ENCODE data around the gene WNK2.

The WNK2 gene

GRCh38 chr9:93255494-93255867, 71.5 kb downstream of the WNK2 start (continued):
- TF ChIP-seq SCRT2 (tag by site-specific recombination; IDR thresholded peaks at IDR 0.05) (no peak), ZNF280C (tag by site-specific recombination; IDR thresholded peaks at IDR 0.05) (no peak), ZNF155 (tag by site-specific recombination; IDR thresholded peaks at IDR 0.05) (no peak)

GRCh38 chr9:93255994-93256877, 72.3 kb downstream of the WNK2 start:
- no peak overlapping the region for H3K4me3 ChIP-seq (ENCODE audit: low read depth, low read length)
- ChIA-PET CTCF (interaction anchor here (0.9 kb wide), 1 partner anchor 32 kb away, joined by 4 read pairs; no protein-coding TSS in a partner anchor), POLR2A (no interaction called here)
- peaks cover 0 to 8% of the 10 kb centered on the region in 2 experiments; a peak in 1 of 3 replicates for H3K36me3 ChIP-seq (ENCODE audit: control insufficient read depth in 2 of 2, insufficient read depth in 1 of 2, low read length in 2 of 2)
- no peaks in the 10 kb centered on the region for H3K4me1 ChIP-seq (ENCODE audit: control insufficient read depth, insufficient read depth, low read length)
- TF ChIP-seq GLIS1 (tag by site-specific recombination; IDR thresholded peaks at IDR 0.05) (no peak), ZNF549 (tag by site-specific recombination; IDR thresholded peaks at IDR 0.05) (no peak), ZNF169 (tag by site-specific recombination; IDR thresholded peaks at IDR 0.05) (no peak), KLF8 (tag by site-specific recombination; IDR thresholded peaks at IDR 0.05) (no peak), ZNF555 (tag by site-specific recombination; conservative IDR thresholded peaks at IDR 0.05) (no peak), ZNF580 (tag by site-specific recombination; IDR thresholded peaks at IDR 0.05) (no peak), ZNF747 (tag by site-specific recombination; IDR thresholded peaks at IDR 0.05) (no peak), PRDM2 (tag by site-specific recombination; IDR thresholded peaks at IDR 0.05; ENCODE audit: borderline replicate concordance) (no peak), BCL11B (tag by site-specific recombination; IDR thresholded peaks at IDR 0.05; ENCODE audit: low read depth) (no peak), ZSCAN18 (tag by site-specific recombination; IDR thresholded peaks at IDR 0.05) (no peak), ZNF658 (tag by site-specific recombination; IDR thresholded peaks at IDR 0.05) (no peak), ZNF544 (tag by site-specific recombination; IDR thresholded peaks at IDR 0.05) (no peak), ZNF585B (tag by site-specific recombination; IDR thresholded peaks at IDR 0.05) (no peak), ZNF19 (tag by site-specific recombination; IDR thresholded peaks at IDR 0.05; ENCODE audit: low read depth) (no peak), ZNF157 (tag by site-specific recombination; IDR thresholded peaks at IDR 0.05) (no peak)
- no peaks in the 10 kb centered on the region for H3K9me3 ChIP-seq (ENCODE audit: control insufficient read depth, insufficient read depth, low read depth, low read length)
- no peak overlapping the region for H3K27ac ChIP-seq (ENCODE audit: extremely low read depth, low read depth, low read length)

Data from HEK293 (cell line).